IPS DF 4.7 (cell line): ENCODE data around the gene MFRP.

Experiments
- DNase-seq: peaks from one replicate; pipeline ENCODE4 v3.0.0-alpha.2; 2013; ENCODE audit warnings: low spot score; ENCODE audit errors: extremely low read depth

Gene MFRP

DNA sequence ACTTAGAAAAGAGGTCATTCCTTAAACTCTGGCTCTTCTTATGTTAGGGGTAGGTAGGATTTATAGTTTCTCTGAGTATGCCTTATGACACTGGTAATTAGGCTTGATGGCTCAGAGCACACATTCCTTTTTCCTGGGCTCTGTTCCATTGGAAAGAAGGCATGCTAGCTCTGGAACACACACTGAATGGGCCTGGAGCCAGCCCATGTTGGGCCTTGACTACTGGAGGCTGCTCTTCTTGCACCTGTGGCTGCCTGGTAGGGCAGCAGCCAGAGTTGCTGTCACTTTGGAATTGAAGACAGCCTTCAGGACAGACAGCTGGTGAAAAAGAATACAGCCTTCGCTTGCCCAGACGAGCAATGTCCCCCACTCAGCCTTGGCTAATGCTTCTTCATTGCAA, 47.8 kb downstream of the MFRP start:
- no peak for DNase-seq

DNA sequence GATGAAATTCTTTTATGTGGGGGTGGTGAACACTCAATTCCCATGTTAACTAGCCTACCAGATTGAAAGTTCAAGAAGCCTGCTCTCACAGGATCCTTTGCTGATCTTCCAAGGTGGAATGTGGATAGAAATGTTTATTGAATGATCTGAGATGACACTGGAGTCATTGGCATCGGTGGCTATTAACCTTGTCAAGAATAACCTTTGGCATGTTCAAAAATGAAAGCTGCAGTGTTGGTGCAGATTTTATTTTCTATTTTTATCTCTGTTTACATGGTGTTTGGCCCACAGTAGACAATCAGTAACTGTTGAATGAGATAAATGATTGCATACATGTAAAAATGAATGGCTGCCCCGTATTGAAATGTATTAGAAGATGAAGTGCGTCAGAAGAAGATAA, 48.6 kb downstream of the MFRP start:
- no peak for DNase-seq

DNA sequence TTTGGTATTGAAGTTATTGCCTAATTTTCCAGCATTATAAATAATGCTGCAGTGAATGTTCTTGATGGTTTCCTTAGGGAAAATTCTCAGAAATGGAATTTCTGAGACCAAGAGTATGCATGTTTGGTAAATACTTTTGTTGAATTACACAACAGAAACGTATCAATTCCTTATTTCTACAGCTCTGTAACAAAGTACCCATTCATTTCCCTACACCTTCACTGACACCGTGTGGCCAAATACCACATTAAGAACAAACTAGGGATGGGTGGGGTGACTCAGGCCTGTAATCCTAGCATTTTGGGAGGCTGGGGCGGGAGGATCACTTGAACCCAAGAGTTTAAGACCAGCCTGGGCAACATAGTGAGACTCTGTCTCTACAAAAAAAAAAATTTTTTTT, 51.3 kb downstream of the MFRP start:
- no peak for DNase-seq

DNA sequence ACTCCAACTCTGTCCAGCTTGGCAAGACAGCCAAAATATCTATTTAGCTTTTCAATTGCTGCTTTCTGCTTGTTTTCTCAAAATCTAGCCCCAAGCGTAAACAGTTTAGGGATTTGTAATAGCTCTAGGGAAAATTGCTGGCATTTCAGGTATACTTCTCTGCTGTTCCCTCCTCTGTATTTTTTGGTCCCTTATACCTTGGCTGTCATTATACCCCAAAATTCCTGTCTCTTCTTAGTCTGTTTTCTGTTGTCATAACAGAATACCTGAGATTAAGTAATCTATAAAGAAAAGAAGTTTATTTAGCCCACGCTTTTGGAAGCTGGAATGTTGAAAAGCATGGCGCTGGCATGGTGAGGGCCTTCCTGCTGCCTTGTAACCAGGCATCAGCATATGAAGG, 53.0 kb downstream of the MFRP start:
- no peak for DNase-seq

DNA sequence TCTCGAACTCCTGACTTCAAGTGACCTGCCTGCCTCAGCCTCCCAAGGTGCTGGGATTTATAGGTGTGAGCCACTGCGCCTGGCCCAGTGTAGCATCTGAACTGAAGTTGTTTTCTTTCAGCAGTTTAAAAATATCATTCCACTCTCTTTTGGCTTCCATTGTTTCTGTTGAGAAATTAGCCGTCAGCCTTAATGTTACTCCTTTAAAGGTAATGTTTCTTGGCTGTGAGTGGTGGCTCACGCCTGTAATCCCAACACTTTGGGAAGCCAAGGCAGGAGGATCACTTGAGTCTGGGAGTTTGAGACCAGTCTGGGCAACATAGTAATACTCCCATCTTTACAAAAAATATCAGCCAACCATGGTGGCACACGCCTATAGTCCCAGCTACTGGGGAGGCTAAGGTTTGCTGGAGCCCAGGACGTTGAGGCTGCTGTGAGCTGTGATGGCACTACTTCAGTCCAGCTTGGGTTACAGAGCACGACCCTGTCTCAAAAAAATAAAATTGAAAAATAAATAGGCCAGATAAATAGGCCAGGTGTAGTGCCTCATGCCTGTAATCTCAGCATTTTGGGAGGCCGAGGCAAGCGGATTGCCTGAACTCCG, 55.5 kb downstream of the MFRP start:
- DNase-seq = no peak
